DND-41 (cell line): ENCODE measurements around the gene IMPG1.

Experiments used
- ATAC-seq: fragments of 200-7000 bp; cut with Tn5 transposase; 3 replicates; pipeline ENCODE4 v1.9.1; 2021; ENCODE audit warnings: low read depth; ENCODE audit not compliant: insufficient read depth
- DNase-seq: peaks from one replicate; pipeline ENCODE4 v3.0.0-alpha.2; 2020
- H2AFZ ChIP-seq: 2 replicates; pipeline ENCODE4 v1.6.0; 2012; ENCODE audit warnings: low read depth, low read length
- H3K27ac ChIP-seq: 2 replicates; pipeline ENCODE4 v1.5.1; 2012; ENCODE audit warnings: low read length, inconsistent platforms
- H3K27me3 ChIP-seq: fragments of 200-600 bp; sonication (generic); 2 replicates; pipeline ENCODE4 v1.6.0; 2012; ENCODE audit warnings: low read length, mild to moderate bottlenecking, inconsistent platforms; ENCODE audit not compliant: insufficient read depth, poor library complexity
- H3K36me3 ChIP-seq: 2 replicates; pipeline ENCODE4 v1.5.1; 2012; ENCODE audit warnings: low read length, inconsistent platforms; ENCODE audit not compliant: insufficient read depth
- H3K4me1 ChIP-seq: 2 replicates; pipeline ENCODE4 v1.5.1; 2012; ENCODE audit warnings: mild to moderate bottlenecking, low read length; ENCODE audit not compliant: insufficient read depth
- H3K4me2 ChIP-seq: 2 replicates; pipeline ENCODE4 v1.6.0; 2012; ENCODE audit warnings: mild to moderate bottlenecking, moderate library complexity, low read length, inconsistent platforms; ENCODE audit not compliant: insufficient read depth
- H3K4me3 ChIP-seq, 2 experiments: fragments of 200-600 bp in 1 of 2; shearing (Covaris generic) in 1 of 2; 2 replicates each; pipeline ENCODE4 v1.5.1; 2012 to 2016; ENCODE audit warnings: inconsistent platforms in 2 of 2, low read length in 2 of 2, mild to moderate bottlenecking in 2 of 2, low read depth in 1 of 2, moderate library complexity in 1 of 2
- H3K79me2 ChIP-seq: 2 replicates; pipeline ENCODE4 v1.6.0; 2012; ENCODE audit warnings: low read length, inconsistent platforms; ENCODE audit not compliant: insufficient read depth
- H3K9ac ChIP-seq: 2 replicates; pipeline ENCODE4 v1.6.0; 2012; ENCODE audit warnings: low read depth, mild to moderate bottlenecking, inconsistent platforms, low read length, moderate library complexity
- H3K9me3 ChIP-seq: 2 replicates; pipeline ENCODE4 v1.5.1; 2012; ENCODE audit warnings: low read length, moderate library complexity, mild to moderate bottlenecking, inconsistent platforms; ENCODE audit not compliant: insufficient read depth, severe bottlenecking
- H4K20me1 ChIP-seq: 2 replicates; pipeline ENCODE4 v1.6.0; 2012; ENCODE audit warnings: low read length; ENCODE audit not compliant: insufficient read depth
- CTCF ChIP-seq: IDR thresholded peaks from 2 replicates; pipeline ENCODE4 v1.5.1; 2012; ENCODE audit warnings: borderline replicate concordance, low read length, moderate library complexity, mild to moderate bottlenecking; ENCODE audit not compliant: poor library complexity, severe bottlenecking; ENCODE audit errors: extremely low read depth
- EZH2 ChIP-seq: IDR thresholded peaks from 3 replicates; pipeline ENCODE4 v1.6.1; 2012; ENCODE audit warnings: borderline replicate concordance, low read depth, mild to moderate bottlenecking, moderate library complexity, low read length, inconsistent platforms; ENCODE audit not compliant: severe bottlenecking

The IMPG1 gene

GRCh38 chr6:76072562-76072961 lies at the start of gene IMPG1:
TSS of gene IMPG1 (minus strand) at chr6:76072662. CDS start at chr6:76072488, 174 bp downstream.
- H2AFZ ChIP-seq, result no peak within 1 kb of the TSS
- ATAC-seq (no peak), DNase-seq (no peak)
- H3K4me3 ChIP-seq, result no peak within 1 kb of the TSS
- no peaks in the 10 kb centered on the region for H3K36me3 ChIP-seq
- no peak within 1 kb of the TSS for H3K9ac ChIP-seq
- H4K20me1 ChIP-seq, result no peaks in the 10 kb centered on the region
- H3K9me3 ChIP-seq, result no peaks in the 10 kb centered on the region
- TF ChIP-seq CTCF, result no peak
- TF ChIP-seq EZH2, result no peak
- H3K4me1 ChIP-seq, result no peaks in the 10 kb centered on the region
- no peak within 1 kb of the TSS for H3K4me2 ChIP-seq
- H3K79me2 ChIP-seq, result no peaks in the 10 kb centered on the region
- H3K27me3 ChIP-seq, result no peaks in the 10 kb centered on the region
- H3K27ac ChIP-seq, result no peak within 1 kb of the TSS

GRCh38 chr6:76120302-76120701 lies 47.8 kb upstream of the IMPG1 start:
- H3K27me3 ChIP-seq, result no peaks in the 10 kb centered on the region
- H3K4me1 ChIP-seq, result no peaks in the 10 kb centered on the region
- ATAC-seq, result no peak
- TF ChIP-seq EZH2, result no peak
- TF ChIP-seq CTCF, result no peak
- no peaks in the 10 kb centered on the region for H3K9me3 ChIP-seq
- H3K4me3 ChIP-seq, result no peak overlapping the region
- no peaks in the 10 kb centered on the region for H3K36me3 ChIP-seq
- H3K9ac ChIP-seq, result no peak overlapping the region
- H3K79me2 ChIP-seq, result no peaks in the 10 kb centered on the region
- H3K4me2 ChIP-seq, result no peak overlapping the region
- no peak overlapping the region for H3K27ac ChIP-seq
- no peak for DNase-seq
- H4K20me1 ChIP-seq, result no peaks in the 10 kb centered on the region
- H2AFZ ChIP-seq, result no peak overlapping the region

- Histone ChIP-seq H3K27me3 (no peaks in the 10 kb centered on the region), H3K4me1 (no peaks in the 10 kb centered on the region), H3K27ac (no peak overlapping the region), H4K20me1 (no peaks in the 10 kb centered on the region), H3K9me3 (no peaks in the 10 kb centered on the region), H3K4me2 (no peak overlapping the region), H3K79me2 (no peaks in the 10 kb centered on the region), H3K36me3 (no peaks in the 10 kb centered on the region), H3K9ac (no peak overlapping the region), H2AFZ (no peak overlapping the region), H3K4me3 (no peak overlapping the region)
- no peak for DNase-seq
- no peak for ATAC-seq
- no peak for TF ChIP-seq CTCF
- no peak for TF ChIP-seq EZH2
Observed at GRCh38 chr6:76073281-76073680, 819 bp upstream of the IMPG1 start.

GRCh38 chr6:76057469-76057868 lies 15.0 kb downstream of the IMPG1 start:
- no peak for ATAC-seq
- H3K4me3 ChIP-seq, result no peak overlapping the region

More at GRCh38 chr6:76057469-76057868, 15.0 kb downstream of the IMPG1 start:
- Histone ChIP-seq H2AFZ (no peak overlapping the region), H3K9me3 (no peaks in the 10 kb centered on the region), H3K27me3 (no peaks in the 10 kb centered on the region), H3K27ac (no peak overlapping the region), H3K79me2 (no peaks in the 10 kb centered on the region), H4K20me1 (no peaks in the 10 kb centered on the region), H3K36me3 (no peaks in the 10 kb centered on the region), H3K4me2 (no peak overlapping the region), H3K4me1 (no peaks in the 10 kb centered on the region), H3K9ac (no peak overlapping the region)
- no peak for DNase-seq
- TF ChIP-seq EZH2 (no peak), CTCF (no peak)
